Lung microvascular endothelial cell (primary cell): Measurements from ENCODE around the gene MRPL51. TPM values are rescaled to one million over a fixed set of nuclear protein-coding genes. Genes with fewer than 3 reads are reported as not detected.
"Not testable (repeated sequence)": the region's sequence is repeated elsewhere in the genome, so short reads cannot be mapped to it uniquely, and the experiment has no call there.

Source experiments
- DNase-seq, 2 donors: peaks; one replicate each; pipeline versions ENCODE4 v3.0.0 to v3.0.0-alpha.2; 2010; ENCODE audit warnings: low read depth in 2 of 2
- total RNA-seq: library from RNA; depleted of rRNA; stranded (reverse); fragments of >200 nt; gene quantifications from 2 replicates; pipeline ENCODE4 v1.2.1, GENCODE V29; 2014

Gene MRPL51
- total RNA-seq, 1 donor from 2014 or later: 130 TPM

- DNase-seq: peak; percentile 62 to 99
These were observed 39.2 kb upstream of the MRPL51 start for GRCh38 chr12:6532051-6532926.

GRCh38 chr12:6530576-6531260, 37.7 kb upstream of the MRPL51 start:
- DNase-seq: no peak

- no peak for DNase-seq
These were observed 36.3 kb upstream of the MRPL51 start for GRCh38 chr12:6529291-6529737.

GRCh38 chr12:6528539-6529235, 35.6 kb upstream of the MRPL51 start:
- DNase-seq: no peak

GRCh38 chr12:6527711-6528110, 34.6 kb upstream of the MRPL51 start:
- no peak for DNase-seq

GRCh38 chr12:6526766-6527525, 33.9 kb upstream of the MRPL51 start:
- no peak for DNase-seq

- DNase-seq: no peak
These were observed 33.1 kb upstream of the MRPL51 start for GRCh38 chr12:6526201-6526600.

- DNase-seq: no peak
These were observed 31.6 kb upstream of the MRPL51 start for GRCh38 chr12:6524648-6525047.

GRCh38 chr12:6523708-6524107, 30.6 kb upstream of the MRPL51 start:
- no peak for DNase-seq

- DNase-seq: no peak
These were observed 29.1 kb upstream of the MRPL51 start for GRCh38 chr12:6522193-6522592.

- DNase-seq: no peak
These were observed 27.1 kb upstream of the MRPL51 start for GRCh38 chr12:6520186-6520585.

- DNase-seq: no peak
These were observed 15.0 kb upstream of the MRPL51 start for GRCh38 chr12:6508087-6508486.

GRCh38 chr12:6507102-6507998, 14.3 kb upstream of the MRPL51 start:
- no peak for DNase-seq

GRCh38 chr12:6500466-6500865, 7.4 kb upstream of the MRPL51 start:
- DNase-seq: no peak

- DNase-seq: not testable (repeated sequence)
These were observed 4.2 kb upstream of the MRPL51 start for GRCh38 chr12:6497291-6497690.

GRCh38 chr12:6494968-6495367, 1.9 kb upstream of the MRPL51 start:
- DNase-seq: no peak

GRCh38 chr12:6494258-6494743, 1.2 kb upstream of the MRPL51 start:
- peak in 1 of 2 donors; percentile 12 for DNase-seq

- peak; percentile 96 to 98 for DNase-seq
These were observed 615 bp upstream of the MRPL51 start, which contains the start of gene NCAPD2 for GRCh38 chr12:6493497-6494257. Gene NCAPD2, plus strand, starts transcription at chr12:6494102. Its CDS starts 997 bp downstream, at chr12:6495099.

GRCh38 chr12:6490673-6491072, 2.4 kb downstream of the MRPL51 start:
- not testable (repeated sequence) for DNase-seq
